Ishikawa (cell line): Measurements from ENCODE around the gene TRAF3IP1.

Experiments used
- CEBPB ChIP-seq: IDR thresholded peaks from 2 replicates; pipeline ENCODE4 v1.6.1; 2012
- EP300 ChIP-seq: IDR thresholded peaks from 2 replicates; pipeline ENCODE4 v1.6.1; 2012; ENCODE audit warnings: borderline replicate concordance
- FOXM1 ChIP-seq: IDR thresholded peaks from 2 replicates; pipeline ENCODE4 v1.6.1; 2012; ENCODE audit warnings: low read depth, borderline replicate concordance

- TF ChIP-seq CEBPB (no peak), EP300 (no peak), FOXM1 (no peak)
These were observed 86.6 kb downstream of the TRAF3IP1 start for GRCh38 chr2:238406998-238407285.
